Fibroblast of pulmonary artery (primary cell): ENCODE data around the gene CFAP73.
"Not testable (repeated sequence)": the region's sequence is repeated elsewhere in the genome, so short reads cannot be mapped to it uniquely, and the experiment has no call there.

Experiments
- DNase-seq: peaks from one replicate; pipeline ENCODE4 v3.0.0-alpha.2; 2010; ENCODE audit warnings: low read depth
- H3K4me3 ChIP-seq: replicated peaks from 2 replicates; pipeline ENCODE4 v1.5.1; 2011; ENCODE audit warnings: low read depth, mild to moderate bottlenecking, control low read depth, low read length, moderate library complexity
- TF ChIP-seq, protein P1 (sequence below): IDR thresholded peaks from 2 replicates; pipeline ENCODE4 v1.5.1; 2011; ENCODE audit warnings: mild to moderate bottlenecking, control low read depth, low read length, inconsistent platforms; ENCODE audit errors: missing control alignments

The CFAP73 gene

GRCh38 chr12:113203852-113204760, 54.6 kb downstream of the CFAP73 start:
- peak; percentile 55 for DNase-seq
- H3K4me3 ChIP-seq = no peak overlapping the region
- TF ChIP-seq, protein P1, sequence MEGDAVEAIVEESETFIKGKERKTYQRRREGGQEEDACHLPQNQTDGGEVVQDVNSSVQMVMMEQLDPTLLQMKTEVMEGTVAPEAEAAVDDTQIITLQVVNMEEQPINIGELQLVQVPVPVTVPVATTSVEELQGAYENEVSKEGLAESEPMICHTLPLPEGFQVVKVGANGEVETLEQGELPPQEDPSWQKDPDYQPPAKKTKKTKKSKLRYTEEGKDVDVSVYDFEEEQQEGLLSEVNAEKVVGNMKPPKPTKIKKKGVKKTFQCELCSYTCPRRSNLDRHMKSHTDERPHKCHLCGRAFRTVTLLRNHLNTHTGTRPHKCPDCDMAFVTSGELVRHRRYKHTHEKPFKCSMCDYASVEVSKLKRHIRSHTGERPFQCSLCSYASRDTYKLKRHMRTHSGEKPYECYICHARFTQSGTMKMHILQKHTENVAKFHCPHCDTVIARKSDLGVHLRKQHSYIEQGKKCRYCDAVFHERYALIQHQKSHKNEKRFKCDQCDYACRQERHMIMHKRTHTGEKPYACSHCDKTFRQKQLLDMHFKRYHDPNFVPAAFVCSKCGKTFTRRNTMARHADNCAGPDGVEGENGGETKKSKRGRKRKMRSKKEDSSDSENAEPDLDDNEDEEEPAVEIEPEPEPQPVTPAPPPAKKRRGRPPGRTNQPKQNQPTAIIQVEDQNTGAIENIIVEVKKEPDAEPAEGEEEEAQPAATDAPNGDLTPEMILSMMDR = no peak

GRCh38 chr12:113204804-113205203, 55.3 kb downstream of the CFAP73 start:
- TF ChIP-seq, protein P1 = no peak
- DNase-seq = no peak
- no peak overlapping the region for H3K4me3 ChIP-seq

DNA sequence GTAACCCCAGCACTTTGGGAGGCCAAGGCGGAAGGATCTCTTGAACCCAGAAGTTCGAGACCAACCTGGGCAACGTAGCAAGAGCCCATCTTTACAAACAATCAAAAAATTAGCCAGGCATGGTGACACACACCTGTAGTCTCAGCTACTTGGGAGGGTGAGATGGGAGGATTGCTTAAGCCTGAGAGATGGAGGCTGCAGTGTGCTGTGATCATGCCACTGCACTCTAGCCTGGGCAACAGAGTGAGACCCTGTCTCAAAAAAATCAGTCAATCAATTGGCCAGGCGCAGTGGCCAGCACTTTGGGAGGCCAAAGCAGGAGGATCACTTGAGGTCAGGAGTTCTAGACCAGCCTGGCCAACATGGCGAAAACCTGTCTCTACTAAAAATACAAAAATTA, 57.3 kb downstream of the CFAP73 start:
- not testable (repeated sequence) for H3K4me3 ChIP-seq, DNase-seq

- DNase-seq = no peak
- TF ChIP-seq, protein P1 = no peak
- no peak overlapping the region for H3K4me3 ChIP-seq
Observed at GRCh38 chr12:113207613-113208040, 58.1 kb downstream of the CFAP73 start.

DNA sequence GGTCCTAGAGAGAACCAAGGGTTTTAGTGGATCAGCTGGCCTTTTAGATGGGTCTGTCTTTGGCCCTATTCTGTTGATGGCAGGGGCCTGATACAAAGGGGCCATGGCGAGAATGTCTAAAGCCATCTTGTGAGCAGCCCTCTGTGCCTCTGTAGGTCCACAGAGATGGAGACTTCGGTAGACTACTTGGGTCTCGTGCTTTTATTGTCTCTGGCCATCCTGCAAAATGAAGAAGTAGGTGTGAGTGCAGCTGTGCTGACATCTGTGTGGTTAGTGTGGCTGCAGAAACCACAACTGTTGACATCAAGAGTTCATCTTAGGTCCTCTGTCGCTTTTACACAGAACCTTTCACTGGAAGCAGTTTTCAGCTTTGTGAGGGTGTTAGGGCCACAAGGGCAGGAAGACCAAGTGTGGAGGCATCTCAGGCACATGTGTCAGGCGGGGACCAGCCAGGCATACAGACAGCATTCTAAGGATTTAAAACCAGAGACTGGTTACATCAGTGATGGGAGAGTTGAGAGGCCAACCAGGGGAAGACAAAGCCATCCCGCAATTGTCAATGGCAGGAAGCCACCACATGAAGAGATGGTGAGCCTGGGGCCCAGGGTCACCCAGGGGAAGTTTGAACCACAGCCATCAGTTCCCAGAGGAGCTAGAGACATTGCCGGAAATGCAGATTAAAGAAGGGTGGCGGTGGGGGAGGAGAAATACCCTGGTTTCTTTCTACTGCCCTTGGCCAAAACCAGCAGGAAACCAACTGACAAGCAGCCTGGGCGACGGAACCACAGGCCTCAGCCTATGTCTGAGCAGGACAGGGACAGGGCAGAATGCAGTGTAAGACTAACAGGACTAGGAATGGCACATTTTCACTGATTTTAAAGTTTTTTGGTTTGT, 58.8 kb downstream of the CFAP73 start:
- peak; percentile 38 for DNase-seq
- TF ChIP-seq, protein P1 = no peak
- no peak overlapping the region for H3K4me3 ChIP-seq
